NCI-H2196 treated with DMSO at 0.1 percent for 48 hours (cell line): ENCODE measurements around the gene IL13.

Experiments used
- DNase-seq: peaks from one replicate; lab custom pipeline; 2025; ENCODE audit not compliant: unreplicated experiment; lab: John Stamatoyannopoulos, UW

Gene IL13

DNA sequence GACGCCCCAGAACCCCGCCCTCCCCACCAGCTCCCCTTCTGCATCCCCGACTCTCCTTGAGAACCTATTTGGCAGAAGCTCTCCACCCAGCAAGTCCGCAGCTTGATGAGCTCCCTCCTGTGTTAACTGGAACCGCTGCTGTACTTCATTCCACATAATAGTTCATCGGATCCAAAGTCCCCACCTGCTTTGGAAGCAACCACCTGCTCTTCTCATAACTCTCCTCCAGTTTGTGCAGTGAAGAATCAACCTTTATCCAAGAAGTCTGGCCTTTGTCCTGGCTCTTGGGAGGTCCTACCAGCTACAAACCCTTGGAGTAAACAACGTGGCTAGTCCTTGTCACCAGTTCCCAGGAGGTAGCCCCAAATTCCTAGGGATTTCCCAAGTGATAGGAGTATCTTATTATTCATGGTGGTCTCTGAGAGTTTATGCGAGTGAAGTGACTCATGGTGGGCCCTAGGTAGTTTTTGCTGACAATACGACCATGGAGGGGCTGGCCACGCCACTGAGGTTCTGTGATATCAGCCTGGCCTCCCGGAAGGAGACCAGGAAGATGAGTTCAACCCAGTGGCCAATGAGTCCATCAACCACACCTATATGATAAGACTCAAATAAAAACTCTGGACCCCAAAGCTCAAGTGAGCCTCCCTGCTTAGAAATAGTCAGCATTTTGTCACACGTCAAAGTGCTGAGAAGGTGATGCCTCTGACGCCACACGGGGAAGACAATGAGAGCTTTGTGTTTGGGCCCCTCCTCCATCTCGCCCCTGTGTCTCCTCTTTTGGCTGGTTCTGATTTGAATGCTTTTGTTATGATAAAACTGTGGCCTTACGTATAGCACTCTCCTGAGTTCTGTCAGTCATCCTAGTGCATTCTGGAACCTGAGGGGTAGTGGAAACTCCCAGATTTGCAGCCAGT is 12.3 kb downstream of the IL13 start:
- DNase-seq: no peak

DNA sequence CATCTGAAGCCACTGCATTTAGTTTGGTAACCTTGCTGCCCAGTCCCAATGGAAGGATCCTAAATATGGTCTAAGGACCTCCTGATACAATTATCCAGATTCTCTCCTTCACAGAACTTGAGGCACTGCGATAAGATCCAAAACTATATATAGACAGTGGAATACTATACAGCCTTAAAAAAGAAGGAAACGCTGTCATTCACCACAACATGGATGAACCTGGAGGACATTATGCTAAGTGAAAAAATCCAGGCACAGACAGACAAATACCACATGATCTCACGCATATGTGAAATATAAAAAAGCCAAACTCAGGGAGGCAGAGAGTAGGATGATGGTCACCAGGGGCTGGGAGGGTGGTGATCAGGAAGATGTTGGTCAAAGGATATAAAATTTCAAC is 13.0 kb downstream of the IL13 start:
- DNase-seq: no peak

GRCh38 chr5:132673488-132673887 is 15.5 kb downstream of the IL13 start:
- DNase-seq: no peak

GRCh38 chr5:132673939-132674630 is 16.1 kb downstream of the IL13 start, which contains the start of gene IL4:
IL4 (plus strand) TSS chr5:132673989; CDS start chr5:132674051, 62 bp downstream.
- no peak for DNase-seq

- DNase-seq: no peak
Measured at GRCh38 chr5:132674671-132675506, 16.9 kb downstream of the IL13 start.

GRCh38 chr5:132675936-132676689 is 18.1 kb downstream of the IL13 start:
- DNase-seq: no peak

GRCh38 chr5:132677191-132677590 is 19.2 kb downstream of the IL13 start:
- no peak for DNase-seq

GRCh38 chr5:132677682-132678400 is 19.9 kb downstream of the IL13 start:
- DNase-seq: no peak

- no peak for DNase-seq
Measured at GRCh38 chr5:132678735-132679134, 20.8 kb downstream of the IL13 start.

DNA sequence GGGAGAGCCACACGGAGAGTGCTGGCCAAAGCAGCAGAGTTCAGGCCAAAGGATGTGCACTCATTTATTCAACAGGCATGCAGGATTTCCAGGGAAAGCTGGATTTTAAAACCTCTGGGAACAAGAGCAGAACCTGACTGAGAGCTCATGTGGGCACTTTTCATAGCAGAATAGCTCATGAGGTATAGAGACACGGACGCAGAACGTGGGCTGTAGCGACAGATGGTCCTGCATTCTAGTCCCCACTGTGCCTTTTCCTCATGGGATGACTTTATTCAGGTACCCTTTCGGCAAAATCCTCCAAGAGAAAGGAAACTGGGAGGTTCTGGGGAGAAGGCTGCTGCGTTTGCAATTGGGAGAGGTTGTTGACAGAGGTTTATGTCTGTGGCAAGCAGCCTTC is 21.2 kb downstream of the IL13 start:
- no peak for DNase-seq

DNA sequence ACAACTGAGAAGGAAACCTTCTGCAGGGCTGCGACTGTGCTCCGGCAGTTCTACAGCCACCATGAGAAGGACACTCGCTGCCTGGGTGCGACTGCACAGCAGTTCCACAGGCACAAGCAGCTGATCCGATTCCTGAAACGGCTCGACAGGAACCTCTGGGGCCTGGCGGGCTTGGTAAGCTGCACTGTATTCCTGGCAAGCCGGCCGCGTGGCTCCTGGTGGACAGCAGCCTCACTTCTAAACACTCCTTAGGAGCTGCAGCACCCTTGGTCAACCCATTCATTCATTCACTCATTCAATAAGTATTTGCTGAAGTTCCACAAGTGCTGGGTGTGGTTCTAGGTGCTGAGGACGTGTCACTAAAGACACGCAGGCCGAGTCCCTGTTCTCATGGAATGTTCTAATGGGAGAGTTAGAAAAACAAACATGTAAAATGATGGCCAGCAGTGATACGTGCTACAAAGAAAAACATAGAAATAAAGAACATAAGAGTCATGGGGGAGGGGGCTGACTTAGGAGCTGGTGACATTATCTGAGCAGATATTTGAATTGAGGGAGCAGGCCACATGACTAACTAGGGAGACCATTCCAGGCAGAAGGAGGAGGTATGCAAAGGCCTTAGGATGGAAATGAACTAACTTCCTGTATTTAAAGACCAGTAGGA is 21.9 kb downstream of the IL13 start:
- no peak for DNase-seq

GRCh38 chr5:132680780-132681475 is 23.0 kb downstream of the IL13 start:
- no peak for DNase-seq

DNA sequence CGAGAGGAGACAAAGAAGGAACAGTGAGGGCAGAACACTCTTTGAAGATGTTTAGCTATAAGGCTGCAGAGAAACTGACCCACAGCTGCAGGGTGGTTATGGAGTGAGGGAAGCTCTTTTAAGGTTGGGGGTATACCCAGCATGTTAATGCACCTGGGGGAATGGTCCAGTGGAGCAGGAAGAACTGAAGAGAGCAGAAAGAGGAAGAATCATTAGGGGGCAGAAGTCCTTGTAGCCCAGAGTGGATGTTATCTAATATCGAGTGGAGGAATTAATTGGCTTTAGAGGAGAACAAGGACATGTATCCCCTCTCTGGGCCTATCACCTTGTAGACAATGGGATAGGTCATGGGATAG is 23.5 kb downstream of the IL13 start:
- no peak for DNase-seq

DNA sequence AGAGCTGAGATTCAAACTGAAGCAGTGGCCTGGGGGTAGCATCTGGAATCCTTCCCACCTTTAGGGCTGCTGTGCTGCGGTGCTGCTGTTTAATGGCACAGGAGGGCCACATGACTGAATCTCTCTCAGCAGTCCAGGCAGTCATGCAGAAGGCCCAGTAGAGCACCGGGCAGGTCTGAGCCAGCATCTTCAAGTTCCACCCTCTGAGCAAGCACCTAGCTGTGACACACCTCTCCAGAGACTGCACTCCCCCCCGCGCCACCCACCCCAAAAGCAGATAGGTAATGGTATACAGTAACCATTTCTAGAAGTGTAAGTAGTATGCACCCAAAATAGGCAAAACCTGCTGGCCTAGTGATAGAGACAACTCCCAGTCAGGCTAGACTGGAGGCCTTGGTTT is 24.0 kb downstream of the IL13 start:
- DNase-seq: no peak

GRCh38 chr5:132684491-132684890 is 26.5 kb downstream of the IL13 start:
- DNase-seq: no peak

- no peak for DNase-seq
Measured at GRCh38 chr5:132684922-132685720, 27.1 kb downstream of the IL13 start.

GRCh38 chr5:132686193-132686592 is 28.2 kb downstream of the IL13 start:
- DNase-seq: no peak

GRCh38 chr5:132687995-132688394 is 30.0 kb downstream of the IL13 start:
- no peak for DNase-seq
